Upper lobe of right lung (tissue), 1 donor: Measurements from ENCODE around the gene APOBEC3G. TPM values are rescaled to one million over a fixed set of nuclear protein-coding genes. Genes with fewer than 3 reads are reported as not detected.

ENCODE experiments used
- ATAC-seq: fragments of 200-7000 bp; cut with Tn5 transposase; one replicate; pipeline ENCODE4 v1.9.1; 2020; ENCODE audit warnings: mild to moderate bottlenecking, moderate library complexity
- DNase-seq: peaks from one replicate; pipeline ENCODE4 v3.0.0-alpha.2; 2020
- H3K27ac ChIP-seq: fragments of 200-600 bp; one replicate; pipeline ENCODE4 v1.8.0; 2022
- H3K27me3 ChIP-seq: fragments of 200-600 bp; one replicate; pipeline ENCODE4 v1.8.0; 2022; ENCODE audit warnings: mild to moderate bottlenecking
- H3K36me3 ChIP-seq: fragments of 200-600 bp; one replicate; pipeline ENCODE4 v1.8.0; 2022
- H3K4me1 ChIP-seq: fragments of 200-600 bp; one replicate; pipeline ENCODE4 v1.8.0; 2022
- H3K4me3 ChIP-seq: fragments of 200-600 bp; one replicate; pipeline ENCODE4 v1.8.0; 2022; ENCODE audit warnings: mild to moderate bottlenecking
- H3K9me3 ChIP-seq: fragments of 200-600 bp; one replicate; pipeline ENCODE4 v1.8.0; 2022
- intact Hi-C: fragments of 100-400 bp; cut with DNase I; formaldehyde crosslinking; loops from one replicate; pipeline ENCODE4 v1.11.0; 2022
- total RNA-seq: library from RNA; stranded (reverse); fragmentation: NEBNext Ultra II Directional; extraction: Animal tissue kit (Norgen Biotek cat#: 25700); gene quantifications from one replicate; pipeline ENCODE4 v1.2.1, GENCODE V29; 2021
- TF ChIP-seq, protein P1 (sequence below): fragments of 200-600 bp; IDR thresholded peaks from one replicate; pipeline ENCODE4 v1.8.0; 2022; ENCODE audit warnings: antibody characterized with exemption
- donor health status: DM: no; HTN: yes; CAD: no; lungs with severe emphysema.

Gene APOBEC3G
- total RNA-seq, 1 donor from 2014 or later: 16.1 TPM

DNA sequence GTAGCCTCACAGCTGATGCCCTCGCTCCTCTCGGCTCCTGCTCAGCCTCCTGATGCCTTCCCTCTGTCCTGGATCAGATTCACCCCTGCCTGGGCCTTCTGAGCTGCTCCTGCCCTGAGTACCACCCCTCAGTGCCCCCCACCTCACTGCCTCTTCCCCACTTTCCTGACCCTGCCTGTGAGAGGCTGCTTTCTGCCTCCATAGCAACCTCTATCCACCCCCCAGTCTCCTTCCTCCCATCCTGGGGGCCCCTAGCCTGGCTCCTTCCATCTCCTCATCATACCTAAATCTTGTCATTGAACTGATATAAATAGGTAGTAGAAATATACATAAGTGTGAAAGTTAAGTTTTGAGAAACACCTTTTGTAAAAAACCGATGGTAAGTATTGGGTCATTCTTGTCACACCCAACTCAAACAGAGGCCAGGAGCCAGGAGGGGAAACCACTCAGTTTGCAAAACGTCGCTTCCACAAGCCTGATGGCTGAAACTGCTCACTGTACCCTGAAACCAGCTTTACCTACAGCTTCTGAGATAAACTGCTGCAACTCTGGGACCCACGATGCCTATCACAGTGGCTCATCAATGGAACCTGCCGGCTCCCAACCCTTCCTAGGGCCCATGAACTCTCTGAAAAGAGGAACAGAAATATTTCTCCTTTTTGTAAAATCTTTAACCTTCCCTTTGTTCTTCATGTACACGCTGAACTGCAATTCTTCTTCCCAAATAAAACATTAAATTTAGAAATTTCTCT is 15.2 kb downstream of the APOBEC3G start:
- H3K27me3 ChIP-seq: no peaks in the 10 kb centered on the region
- H3K4me3 ChIP-seq: no peak overlapping the region
- no peak for DNase-seq
- H3K4me1 ChIP-seq: peaks cover 11% of the 10 kb centered on the region
- H3K27ac ChIP-seq: peak overlapping the region; percentile 11
- TF ChIP-seq, protein P1, sequence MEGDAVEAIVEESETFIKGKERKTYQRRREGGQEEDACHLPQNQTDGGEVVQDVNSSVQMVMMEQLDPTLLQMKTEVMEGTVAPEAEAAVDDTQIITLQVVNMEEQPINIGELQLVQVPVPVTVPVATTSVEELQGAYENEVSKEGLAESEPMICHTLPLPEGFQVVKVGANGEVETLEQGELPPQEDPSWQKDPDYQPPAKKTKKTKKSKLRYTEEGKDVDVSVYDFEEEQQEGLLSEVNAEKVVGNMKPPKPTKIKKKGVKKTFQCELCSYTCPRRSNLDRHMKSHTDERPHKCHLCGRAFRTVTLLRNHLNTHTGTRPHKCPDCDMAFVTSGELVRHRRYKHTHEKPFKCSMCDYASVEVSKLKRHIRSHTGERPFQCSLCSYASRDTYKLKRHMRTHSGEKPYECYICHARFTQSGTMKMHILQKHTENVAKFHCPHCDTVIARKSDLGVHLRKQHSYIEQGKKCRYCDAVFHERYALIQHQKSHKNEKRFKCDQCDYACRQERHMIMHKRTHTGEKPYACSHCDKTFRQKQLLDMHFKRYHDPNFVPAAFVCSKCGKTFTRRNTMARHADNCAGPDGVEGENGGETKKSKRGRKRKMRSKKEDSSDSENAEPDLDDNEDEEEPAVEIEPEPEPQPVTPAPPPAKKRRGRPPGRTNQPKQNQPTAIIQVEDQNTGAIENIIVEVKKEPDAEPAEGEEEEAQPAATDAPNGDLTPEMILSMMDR: no peak
- H3K9me3 ChIP-seq: no peaks in the 10 kb centered on the region
- no peak for ATAC-seq
- intact Hi-C loops: no loop called here
- H3K36me3 ChIP-seq: no peaks in the 10 kb centered on the region

DNA sequence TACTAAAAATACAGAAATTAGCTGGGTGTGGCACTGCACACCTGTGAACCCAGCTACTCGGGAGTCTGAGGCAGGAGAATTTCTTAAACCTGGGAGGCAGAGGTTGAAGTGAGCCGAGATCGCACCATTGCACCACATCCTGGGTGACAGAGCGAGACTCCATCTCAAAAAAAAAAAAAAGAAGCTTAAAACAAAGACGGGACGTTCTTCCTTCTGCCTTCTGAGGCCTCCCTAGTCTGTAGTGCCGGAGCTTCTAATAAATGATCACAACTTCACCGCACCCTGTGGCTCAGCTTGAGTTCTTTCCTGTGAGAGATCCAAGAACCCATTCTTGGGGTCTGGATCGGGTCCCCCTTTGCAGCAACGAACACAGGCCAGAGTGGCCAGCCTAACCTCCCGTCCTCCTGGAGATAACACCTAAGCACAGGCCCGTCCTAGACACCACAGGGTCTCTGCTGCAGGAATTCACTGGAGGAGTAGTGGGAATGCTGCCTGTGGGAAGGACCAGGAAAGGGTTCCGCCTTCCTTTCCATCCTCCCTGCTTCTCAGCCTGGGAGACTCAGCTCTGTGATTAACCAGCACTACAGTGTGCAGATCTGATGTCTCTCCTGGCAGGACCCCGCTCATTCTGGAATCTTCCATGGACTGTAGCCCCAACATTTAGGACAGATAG is 17.8 kb downstream of the APOBEC3G start:
- Histone ChIP-seq H3K4me1 (peaks cover 19% of the 10 kb centered on the region), H3K27me3 (no peaks in the 10 kb centered on the region), H3K4me3 (no peak overlapping the region), H3K27ac (peak overlapping the region; percentile 36), H3K36me3 (no peaks in the 10 kb centered on the region), H3K9me3 (no peaks in the 10 kb centered on the region)
- no peak for DNase-seq
- intact Hi-C loops: no loop called here
- no peak for ATAC-seq
- TF ChIP-seq, protein P1: no peak

DNA sequence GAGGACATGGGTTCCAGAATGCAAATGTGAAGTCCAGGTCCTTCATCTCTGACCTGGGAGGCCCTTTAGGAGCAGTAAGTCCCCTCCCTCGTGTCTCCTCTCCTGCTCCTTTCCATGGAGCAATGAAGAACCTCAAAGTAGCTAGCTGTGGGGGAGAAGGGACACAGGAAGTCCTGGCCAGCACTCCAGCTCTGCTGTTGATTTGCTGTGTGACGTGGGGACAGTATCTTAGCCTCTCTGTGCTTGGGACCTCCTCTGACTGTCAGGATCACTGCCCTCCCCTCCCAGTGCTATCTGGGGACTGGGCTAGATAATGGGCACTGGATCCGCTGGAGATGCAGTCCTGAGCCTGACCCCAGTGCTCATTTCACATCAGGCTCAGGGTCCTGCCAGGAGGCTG is 18.9 kb downstream of the APOBEC3G start:
- intact Hi-C loops: no loop called here
- H3K27ac ChIP-seq: no peak overlapping the region
- no peak for DNase-seq
- ATAC-seq: no peak
- no peak overlapping the region for H3K4me3 ChIP-seq
- H3K9me3 ChIP-seq: no peaks in the 10 kb centered on the region
- no peaks in the 10 kb centered on the region for H3K36me3 ChIP-seq
- H3K4me1 ChIP-seq: peaks cover 19% of the 10 kb centered on the region
- H3K27me3 ChIP-seq: no peaks in the 10 kb centered on the region
- TF ChIP-seq, protein P1: no peak

- ATAC-seq: peak; percentile 86
- peak within 1 kb of the TSS; percentile 68 for H3K27ac ChIP-seq
- H3K4me3 ChIP-seq: no peak within 1 kb of the TSS
- H3K27me3 ChIP-seq: no peaks in the 10 kb centered on the region
- peaks cover 19% of the 10 kb centered on the region for H3K4me1 ChIP-seq
- DNase-seq: peak; percentile 78
- TF ChIP-seq, protein P1: no peak
- no peaks in the 10 kb centered on the region for H3K9me3 ChIP-seq
- intact Hi-C loops: no loop called here
- H3K36me3 ChIP-seq: no peaks in the 10 kb centered on the region
Observed at GRCh38 chr22:39097098-39098020, 20.3 kb downstream of the APOBEC3G start, which contains the start of gene APOBEC3H. APOBEC3H (plus strand) TSS chr22:39097244; CDS start chr22:39100279, 3,035 bp downstream.

GRCh38 chr22:39098026-39098425 is 21.0 kb downstream of the APOBEC3G start:
- Histone ChIP-seq H3K4me3 (no peak overlapping the region), H3K27ac (peak overlapping the region; percentile 68), H3K36me3 (no peaks in the 10 kb centered on the region), H3K4me1 (peaks cover 19% of the 10 kb centered on the region), H3K27me3 (no peaks in the 10 kb centered on the region), H3K9me3 (no peaks in the 10 kb centered on the region)
- intact Hi-C loops: no loop called here
- TF ChIP-seq, protein P1: no peak
- DNase-seq: no peak
- no peak for ATAC-seq
